K562 (cell line): ENCODE results near the gene TRIM44. TPM values are rescaled to one million over a fixed set of nuclear protein-coding genes. Genes with fewer than 3 reads are reported as not detected.
A peak's percentile ranks its signal among the peaks of the same experiment; 100 is the strongest.

Source experiments
- ATAC-seq: fragments of 200-7000 bp; cut with Tn5 transposase; 3 replicates; pipeline ENCODE4 v1.9.1; 2020; ENCODE audit warnings: moderate library complexity
- BruUV-seq: library from RNA; stranded (reverse); fragments of 400-500 nt; replicated peaks from 2 replicates; lab custom pipeline; 2021; lab: Mats Ljungman, UMichigan
- CTCF ChIA-PET: fragments of 300-600 bp; formaldehyde crosslinking; extraction: SDS; loops from one replicate; lab custom pipeline; 2021; ENCODE audit warnings: low intra/inter-chr PET ratio; lab: Yijun Ruan, JAX
- POLR2A ChIA-PET: fragments of 300-600, 350-650 bp; sonication (Branson Sonifier 250); formaldehyde crosslinking; extraction: SDS; loops from one replicate; lab custom pipeline; 2021; ENCODE audit warnings: antibody characterized with exemption, inconsistent platforms; lab: Yijun Ruan, JAX
- DNase-seq, 4 experiments: peaks; one replicate each; pipeline versions ENCODE4 v3.0.0 to v3.0.0-alpha.2; 2011 to 2018; ENCODE audit warnings: low spot score in 3 of 4, mixed read lengths in 3 of 4; ENCODE audit errors: extremely low read depth in 1 of 4
- FAIRE-seq: peaks from 2 replicates; lab custom pipeline; 2011; peaks lifted over from hg19 to GRCh38; lab: Jason Lieb, UNC
- H2AFZ ChIP-seq: 2 replicates; pipeline ENCODE4 v1.6.0; 2011; ENCODE audit warnings: low read depth, low read length, control low read depth, inconsistent platforms
- H3K27ac ChIP-seq: fragments of 200-600 bp; 3 replicates; pipeline ENCODE4 v1.8.0; 2011; ENCODE audit warnings: low read depth, mild to moderate bottlenecking, control low read depth, inconsistent platforms, low read length, moderate library complexity, mixed read lengths; ENCODE audit errors: extremely low read depth
- H3K27me3 ChIP-seq, 2 experiments: fragments of 300-600 bp in 1 of 2; 2 replicates in 1 of 2; 3 replicates in 1 of 2; pipeline versions ENCODE4 v1.6.0 to v1.8.0; 2011; ENCODE audit warnings: inconsistent platforms in 2 of 2, low read length in 2 of 2, mild to moderate bottlenecking in 1 of 2, mixed read lengths in 1 of 2, moderate library complexity in 1 of 2; ENCODE audit not compliant: control insufficient read depth in 2 of 2, insufficient read depth in 2 of 2
- H3K36me3 ChIP-seq: fragments of 300-600 bp; 3 replicates; pipeline ENCODE4 v1.8.0; 2011; ENCODE audit warnings: mild to moderate bottlenecking, low read length, inconsistent platforms; ENCODE audit not compliant: control insufficient read depth, insufficient read depth
- H3K4me1 ChIP-seq, 2 experiments: fragments of 200-600 bp in 1 of 2; replicated peaks in 1 of 2; 2 replicates in 1 of 2; 3 replicates in 1 of 2; pipeline versions ENCODE4 v1.5.1 to v1.8.0; 2011; ENCODE audit warnings: inconsistent platforms in 2 of 2, low read length in 2 of 2, mild to moderate bottlenecking in 1 of 2, mixed read lengths in 1 of 2, moderate library complexity in 1 of 2; ENCODE audit not compliant: control insufficient read depth in 2 of 2, insufficient read depth in 2 of 2
- H3K4me2 ChIP-seq: 2 replicates; pipeline ENCODE4 v1.6.1; 2011; ENCODE audit warnings: low read length, control low read depth, inconsistent platforms, mixed read lengths; ENCODE audit not compliant: insufficient read depth
- H3K4me3 ChIP-seq: fragments of 200-600 bp; sonication (generic), shearing (Covaris generic); 2 replicates; pipeline ENCODE4 v1.5.1; 2016; ENCODE audit warnings: control low read depth, inconsistent platforms
- H3K79me2 ChIP-seq: fragments of 200-600 bp; 3 replicates; pipeline ENCODE4 v1.8.0; 2011; ENCODE audit warnings: low read length, inconsistent platforms; ENCODE audit not compliant: control insufficient read depth, insufficient read depth
- H3K9ac ChIP-seq, 2 experiments: 2 replicates each; pipeline versions ENCODE4 v1.6.0 to v1.6.1; 2011; ENCODE audit warnings: low read depth in 2 of 2, low read length in 2 of 2, control low read depth in 1 of 2, inconsistent platforms in 1 of 2, mild to moderate bottlenecking in 1 of 2, mixed read lengths in 1 of 2; ENCODE audit not compliant: insufficient read depth in 1 of 2
- H3K9me1 ChIP-seq: one replicate; pipeline ENCODE4 v1.6.0; 2011; ENCODE audit warnings: inconsistent platforms, mild to moderate bottlenecking, low read length, moderate library complexity; ENCODE audit not compliant: control insufficient read depth, insufficient read depth
- H3K9me3 ChIP-seq: replicated peaks from 2 replicates; pipeline ENCODE4 v1.5.1; 2011; ENCODE audit warnings: low read depth, low read length, inconsistent platforms; ENCODE audit not compliant: control insufficient read depth, insufficient read depth
- H4K20me1 ChIP-seq: replicated peaks from 2 replicates; pipeline ENCODE4 v1.6.1; 2011; ENCODE audit warnings: low read length, inconsistent platforms, mixed read lengths; ENCODE audit not compliant: control insufficient read depth, insufficient read depth
- ATF3 ChIP-seq, 2 experiments: fragments of 450-650 bp in 1 of 2; sonication (generic) in 1 of 2; formaldehyde crosslinking in 1 of 2; IDR thresholded peaks in 1 of 2; conservative IDR thresholded peaks in 1 of 2; 2 replicates each; pipeline versions ENCODE4 v1.6.1 to v1.8.1; 2016 to 2023; ENCODE audit warnings: mild to moderate bottlenecking in 2 of 2, moderate library complexity in 2 of 2, inconsistent platforms in 1 of 2, missing genetic modification reagents in 1 of 2
- CEBPG ChIP-seq, 3 experiments: fragments of 200-800 bp in 1 of 3; sonication (Bioruptor generic) in 1 of 3; sonication (generic) in 1 of 3; formaldehyde crosslinking in 1 of 3; IDR thresholded peaks in 2 of 3; conservative IDR thresholded peaks in 1 of 3; 2 replicates each; pipeline versions ENCODE4 v1.6.1 to v1.8.0; 2016 to 2022; ENCODE audit warnings: missing compliant biosample characterization in 2 of 3, missing genetic modification characterization in 2 of 3, mild to moderate bottlenecking in 1 of 3, missing genetic modification reagents in 1 of 3
- GTF2A2 ChIP-seq: IDR thresholded peaks from 2 replicates; pipeline ENCODE4 v1.6.1; 2016; ENCODE audit warnings: mild to moderate bottlenecking, missing genetic modification characterization, missing compliant biosample characterization
- HBP1 ChIP-seq: fragments of 450-650 bp; formaldehyde crosslinking; IDR thresholded peaks from 2 replicates; pipeline ENCODE4 v1.4.0; 2022; ENCODE audit warnings: missing genetic modification characterization
- L3MBTL2 ChIP-seq: fragments of 450-650 bp; IDR thresholded peaks from 2 replicates; pipeline ENCODE4 v1.6.1; 2016; ENCODE audit warnings: mild to moderate bottlenecking, moderate library complexity
- LEF1 ChIP-seq: fragments of 450-650 bp; IDR thresholded peaks from 2 replicates; pipeline ENCODE4 v1.6.1; 2016; ENCODE audit warnings: mild to moderate bottlenecking
- MAFG ChIP-seq: fragments of 450-650 bp; conservative IDR thresholded peaks from 2 replicates; pipeline ENCODE4 v1.6.1; 2016; ENCODE audit warnings: missing genetic modification characterization, missing compliant biosample characterization
- MBD2 ChIP-seq: sonication (generic); IDR thresholded peaks from 2 replicates; pipeline ENCODE4 v1.6.1; 2016; ENCODE audit warnings: low read depth, borderline replicate concordance
- MEIS2 ChIP-seq: fragments of 450-650 bp; IDR thresholded peaks from 2 replicates; pipeline ENCODE4 v1.6.1; 2014; ENCODE audit warnings: mild to moderate bottlenecking; ENCODE audit not compliant: partially characterized antibody
- PBX2 ChIP-seq, 2 experiments: IDR thresholded peaks in 1 of 2; conservative IDR thresholded peaks in 1 of 2; 2 replicates each; pipeline ENCODE4 v1.6.1; 2016; ENCODE audit warnings: low read depth in 2 of 2, mild to moderate bottlenecking in 1 of 2, missing compliant biosample characterization in 1 of 2, missing genetic modification characterization in 1 of 2, moderate library complexity in 1 of 2
- ZBTB5 ChIP-seq: fragments of 450-650 bp; IDR thresholded peaks from 2 replicates; pipeline ENCODE4 v1.6.1; 2017; ENCODE audit warnings: antibody characterized with exemption
- WGBS: fragments of 100-300 bp; shearing (Covaris generic); methylation state at CpG from one replicate; pipeline ENCODE4 v1.1.6; 2016; ENCODE audit warnings: low coverage, mixed read lengths; ENCODE audit not compliant: insufficient coverage; ENCODE audit errors: missing lambda C conversion rate; 5-methylcytosine and 5-hydroxymethylcytosine counted together
- in situ Hi-C: fragments of 300-500 bp; cut with MboI; formaldehyde crosslinking; loops from 4 replicates; pipeline ENCODE4 v1.15.0; 2018; ENCODE audit warnings: inconsistent platforms, mixed read lengths
- intact Hi-C: fragments of 100-400 bp; cut with micrococcal nuclease; formaldehyde crosslinking; loops from 2 replicates; pipeline ENCODE4 v1.14.2; 2022
- polyA plus RNA-seq, 8 experiments: library from polyadenylated mRNA; depleted of rRNA in 4 of 8; stranded (reverse) in 5 of 8; unstranded in 3 of 8; fragments of >200 nt; fragmentation: Nextera tagmentation in 2 of 8; fragmentation: Illumina TruSeq in 1 of 8; extraction: Ambion mirVana in 2 of 8; extraction: Trizol in 1 of 8; gene quantifications; 2 replicates each; pipeline versions ENCODE4 v1.2.1 to v1.2.3, GENCODE V29; 2011 to 2014; ENCODE audit warnings: inconsistent platforms in 1 of 8, missing spikeins in 1 of 8
- total RNA-seq, 7 experiments: library from RNA; depleted of rRNA in 6 of 7; stranded (reverse); fragments of >200 nt in 6 of 7; fragmentation: Illumina TruSeq in 2 of 7; extraction: Trizol in 2 of 7; gene quantifications; 2 replicates each; pipeline versions ENCODE4 v1.2.1 to v1.2.3, GENCODE V29; 2011 to 2021; ENCODE audit warnings: low replicate concordance in 1 of 7

The TRIM44 gene
- total and polyA plus RNA-seq, 9 of the 15 experiments (the other 6 are each of a cell fraction or from before 2014, with no cell fraction given) = 8.3 to 105 (median 37.2) TPM

GRCh38 chr11:35791088-35791958, 128.7 kb downstream of the TRIM44 start:
- peaks cover 0 to 12% of the 10 kb centered on the region in 2 experiments; a peak in 2 of 5 replicates for H3K4me1 ChIP-seq
- no peak overlapping the region for H3K4me3 ChIP-seq
- H3K9me1 ChIP-seq = no peaks in the 10 kb centered on the region
- H3K79me2 ChIP-seq = peaks cover 12% of the 10 kb centered on the region
- BruUV-seq = no TSS peak
- no peak overlapping the region; the same call in 2 of the 3 replicates for H3K27ac ChIP-seq
- ATAC-seq (peak; percentile 50; the same call in 2 of the 3 replicates), DNase-seq (peak in 2 of 4 experiments; percentile 14 to 15), FAIRE-seq (no peak)
- no peak overlapping the region for H3K9ac ChIP-seq
- WGBS = 15% methylated on average over 6 of the region's 6 CpGs
- H3K4me2 ChIP-seq = peak overlapping the region; percentile 27; the same call in 1 of the 2 replicates
- in situ Hi-C loops = no loop called here
- ChIA-PET CTCF (no interaction called here), POLR2A (interaction anchor here (0.9 to 2.0 kb wide), 2 partner anchors 10 to 23 kb away, joined by 4 to 13 read pairs; no protein-coding TSS in a partner anchor)
- intact Hi-C loops = no loop called here
- no peak overlapping the region for H2AFZ ChIP-seq
- no peaks in the 10 kb centered on the region for H4K20me1 ChIP-seq
- no peaks in the 10 kb centered on the region for H3K27me3 ChIP-seq
- H3K36me3 ChIP-seq = peaks cover 5% of the 10 kb centered on the region; the same call in 2 of the 3 replicates
- H3K9me3 ChIP-seq = no peaks in the 10 kb centered on the region
- TF ChIP-seq PBX2 (CRISPR knock-in tag; IDR thresholded peaks at IDR 0.05; ENCODE audit: low read depth) = no peak
- peak; percentile 53 for TF ChIP-seq PBX2 (tag; conservative IDR thresholded peaks at IDR 0.05; ENCODE audit: low read depth)
- TF ChIP-seq ZBTB5 = no peak
- no peak for TF ChIP-seq GTF2A2 (tag)
- TF ChIP-seq MBD2 = no peak
- TF ChIP-seq MAFG = no peak
- peak; percentile 67 for TF ChIP-seq MEIS2
- no peak for TF ChIP-seq LEF1
- TF ChIP-seq CEBPG (CRISPR knock-in tag; IDR thresholded peaks at IDR 0.05) = no peak
- TF ChIP-seq CEBPG (tag; conservative IDR thresholded peaks at IDR 0.05 in 1 of 2, IDR thresholded peaks at IDR 0.05 in 1 of 2) = peak in 1 of 2 experiments; percentile 46; a peak in 1 of 4 replicates
- TF ChIP-seq HBP1 (CRISPR knock-in tag) = no peak
- TF ChIP-seq ATF3 (IDR thresholded peaks at IDR 0.05) = peak; percentile 65
- TF ChIP-seq ATF3 (CRISPR knock-in tag; conservative IDR thresholded peaks at IDR 0.05) = no peak
- peak; percentile 43; the same call in 1 of the 2 replicates for TF ChIP-seq L3MBTL2
